ENCODE data around the gene ELAVL1. TPM values are rescaled to one million over a fixed set of nuclear protein-coding genes. Genes with fewer than 3 reads are reported as not detected.
A peak's percentile ranks its signal among the peaks of the same experiment; 100 is the strongest.

ELAVL1 gene
- polyA plus RNA-seq, 1 of the 3 experiments (the other 2 are of a cell fraction) = 49.6 TPM

GRCh38 chr19:8001995-8002849 lies 3.2 kb downstream of the ELAVL1 start (continued):
- TF ChIP-seq CTCF (IDR thresholded peaks at IDR 0.05) = peak; percentile 97
- peak; percentile 45; the same call in 1 of the 2 replicates for TF ChIP-seq GABPA (IDR thresholded peaks at IDR 0.05; ENCODE audit: low read depth)
- no peak for TF ChIP-seq RXRA (IDR thresholded peaks at IDR 0.05; ENCODE audit: borderline replicate concordance, low read depth)
- no peak for TF ChIP-seq POLR2AphosphoS5 (IDR thresholded peaks at IDR 0.05; ENCODE audit: low read depth, low read length)
- no peak for TF ChIP-seq FOSL2 (IDR thresholded peaks at IDR 0.05; ENCODE audit: borderline replicate concordance, low read depth)
- TF ChIP-seq FOXM1 (IDR thresholded peaks at IDR 0.05; ENCODE audit: low read depth) = no peak
- TF ChIP-seq SMC3 (IDR thresholded peaks at IDR 0.05; ENCODE audit: low read depth, low read length) = peak; percentile 67
- TF ChIP-seq MXI1 (IDR thresholded peaks at IDR 0.05; ENCODE audit: low read depth, low read length) = no peak
- no peak for TF ChIP-seq RCOR1 (IDR thresholded peaks at IDR 0.05; ENCODE audit: low read length)
- TF ChIP-seq USF2 (IDR thresholded peaks at IDR 0.05; ENCODE audit: borderline replicate concordance, low read depth, low read length) = no peak
- TF ChIP-seq YY1 (IDR thresholded peaks at IDR 0.05; ENCODE audit: low read depth) = no peak
- 0 out of 2 replicates have a peak, but pooled peaks have one; percentile 48 for TF ChIP-seq SIN3A (IDR thresholded peaks at IDR 0.05; ENCODE audit: borderline replicate concordance, low read depth, low read length)
- TF ChIP-seq, protein P1, sequence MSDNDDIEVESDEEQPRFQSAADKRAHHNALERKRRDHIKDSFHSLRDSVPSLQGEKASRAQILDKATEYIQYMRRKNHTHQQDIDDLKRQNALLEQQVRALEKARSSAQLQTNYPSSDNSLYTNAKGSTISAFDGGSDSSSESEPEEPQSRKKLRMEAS (IDR thresholded peaks at IDR 0.05; ENCODE audit: low read depth) = no peak
- peak; percentile 21 for TF ChIP-seq CHD2 (IDR thresholded peaks at IDR 0.05; ENCODE audit: low read length, partially characterized antibody)
- TF ChIP-seq, protein P2, sequence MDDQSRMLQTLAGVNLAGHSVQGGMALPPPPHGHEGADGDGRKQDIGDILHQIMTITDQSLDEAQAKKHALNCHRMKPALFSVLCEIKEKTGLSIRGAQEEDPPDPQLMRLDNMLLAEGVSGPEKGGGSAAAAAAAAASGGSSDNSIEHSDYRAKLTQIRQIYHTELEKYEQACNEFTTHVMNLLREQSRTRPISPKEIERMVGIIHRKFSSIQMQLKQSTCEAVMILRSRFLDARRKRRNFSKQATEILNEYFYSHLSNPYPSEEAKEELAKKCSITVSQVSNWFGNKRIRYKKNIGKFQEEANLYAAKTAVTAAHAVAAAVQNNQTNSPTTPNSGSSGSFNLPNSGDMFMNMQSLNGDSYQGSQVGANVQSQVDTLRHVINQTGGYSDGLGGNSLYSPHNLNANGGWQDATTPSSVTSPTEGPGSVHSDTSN (IDR thresholded peaks at IDR 0.05) = no peak
- no peak for TF ChIP-seq EZH2phosphoT487 (IDR thresholded peaks at IDR 0.05; ENCODE audit: borderline replicate concordance, low read depth)
- TF ChIP-seq, protein P3, sequence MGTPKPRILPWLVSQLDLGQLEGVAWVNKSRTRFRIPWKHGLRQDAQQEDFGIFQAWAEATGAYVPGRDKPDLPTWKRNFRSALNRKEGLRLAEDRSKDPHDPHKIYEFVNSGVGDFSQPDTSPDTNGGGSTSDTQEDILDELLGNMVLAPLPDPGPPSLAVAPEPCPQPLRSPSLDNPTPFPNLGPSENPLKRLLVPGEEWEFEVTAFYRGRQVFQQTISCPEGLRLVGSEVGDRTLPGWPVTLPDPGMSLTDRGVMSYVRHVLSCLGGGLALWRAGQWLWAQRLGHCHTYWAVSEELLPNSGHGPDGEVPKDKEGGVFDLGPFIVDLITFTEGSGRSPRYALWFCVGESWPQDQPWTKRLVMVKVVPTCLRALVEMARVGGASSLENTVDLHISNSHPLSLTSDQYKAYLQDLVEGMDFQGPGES (IDR thresholded peaks at IDR 0.05; ENCODE audit: low read depth, low read length) = no peak

Measured in SK-N-SH (cell line).